ENCODE measurements around the gene MAT2A. TPM values are rescaled to one million over a fixed set of nuclear protein-coding genes. Genes with fewer than 3 reads are reported as not detected.

MAT2A gene
- total and polyA plus RNA-seq, 2 of the 8 experiments (the other 6 are each of a cell fraction or from before 2014, with no cell fraction given), result 255 to 307 TPM

DNA sequence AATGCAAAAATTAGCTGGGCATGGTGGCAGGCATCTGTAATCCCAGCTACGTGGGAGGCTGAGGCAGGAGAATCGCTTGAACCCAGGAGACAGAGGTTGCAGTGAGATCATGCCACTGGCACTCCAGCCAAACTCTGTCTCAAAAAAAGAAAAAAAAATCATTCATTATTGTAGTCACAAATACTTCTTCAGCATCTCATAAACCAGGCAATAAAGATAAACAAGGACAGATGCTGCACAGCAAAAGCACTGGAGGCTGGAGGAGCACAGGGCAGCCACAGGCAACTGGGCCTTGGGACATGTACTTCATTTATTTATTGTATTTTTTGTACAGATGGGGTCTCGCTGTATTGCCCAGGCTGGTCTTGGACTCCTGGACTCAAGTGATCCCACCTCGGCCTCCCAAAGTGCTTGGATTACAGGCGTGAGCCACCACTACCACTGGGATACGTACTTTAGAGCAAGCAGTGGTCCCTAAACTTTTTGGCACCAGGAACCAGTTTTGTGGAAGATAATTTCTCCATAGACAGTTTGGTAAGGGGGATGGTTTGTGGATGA, 16.8 kb upstream of the MAT2A start:
- H4K91ac ChIP-seq (replicated peaks; ENCODE audit: insufficient read length, low read length), result no peak overlapping the region
- H3K4me2 ChIP-seq (ENCODE audit: insufficient read depth in 1 of 2, low read depth in 2 of 2, low read length in 2 of 2), result no peak overlapping the region
- H3K79me2 ChIP-seq (ENCODE audit: control insufficient read depth in 1 of 2, insufficient read depth in 2 of 2, low read length in 2 of 2), result no peaks in the 10 kb centered on the region
- no peaks in the 10 kb centered on the region for H3K9me3 ChIP-seq (ENCODE audit: insufficient read depth in 2 of 2, low read depth in 1 of 2, low read length in 1 of 2)
- DNase-seq (ENCODE audit: low read depth in 1 of 2, low spot score in 2 of 2), result no peak
- no peaks in the 10 kb centered on the region for H4K20me1 ChIP-seq (replicated peaks in 1 of 2; ENCODE audit: control insufficient read depth in 1 of 2, insufficient read depth in 2 of 2, low read length in 2 of 2)
- no peak overlapping the region for H3K56ac ChIP-seq (replicated peaks; ENCODE audit: insufficient read length, low read depth, low read length)
- no peak for FAIRE-seq
- H4K8ac ChIP-seq (ENCODE audit: extremely low read depth, insufficient read depth, low read length), result no peak overlapping the region
- H3K27me3 ChIP-seq (replicated peaks in 1 of 4; ENCODE audit: control insufficient read depth in 3 of 4, extremely low read depth in 1 of 4, insufficient read depth in 3 of 4, low read length in 3 of 4), result no peaks in the 10 kb centered on the region; a peak in 1 of 7 replicates
- H3K4me1 ChIP-seq (replicated peaks in 1 of 4; ENCODE audit: control insufficient read depth in 3 of 4, insufficient read depth in 4 of 4, low read length in 3 of 4), result peaks cover 5 to 12% (median 6%) of the 10 kb centered on the region in 4 experiments; a peak in 5 of 7 replicates
- H3K27ac ChIP-seq (ENCODE audit: low read depth, low read length), result no peak overlapping the region
- ChIA-PET CTCF (ENCODE audit: partially characterized antibody) (interaction anchor here (0.7 to 5.0 kb wide), 2 partner anchors 16 to 57 kb away, joined by 3 to 22 read pairs; partner anchors contain the start of gene MAT2A), POLR2A (ENCODE audit: partially characterized antibody) (interaction anchor here (19.1 kb wide), 1 partner anchor 18 kb away, joined by 347 read pairs; the partner anchor contains the start of gene MAT2A)
- H3K23me2 ChIP-seq (ENCODE audit: low read depth, low read length), result no peaks in the 10 kb centered on the region
- no peak overlapping the region for H2BK5ac ChIP-seq (ENCODE audit: low read depth, low read length)
- no peak overlapping the region for H3K18ac ChIP-seq (ENCODE audit: extremely low read depth, low read length)
- H2BK20ac ChIP-seq (ENCODE audit: low read length), result no peak overlapping the region
- H3K4ac ChIP-seq (replicated peaks; ENCODE audit: insufficient read length, low read depth, low read length), result no peak overlapping the region
- H2BK120ac ChIP-seq (replicated peaks; ENCODE audit: low read depth, low read length), result no peak overlapping the region
- no peaks in the 10 kb centered on the region for H3K79me1 ChIP-seq (ENCODE audit: low read depth, low read length)
- H3K36me3 ChIP-seq (ENCODE audit: control insufficient read depth in 2 of 4, insufficient read depth in 4 of 4, low read length in 3 of 4), result no peaks in the 10 kb centered on the region
- H3K14ac ChIP-seq (ENCODE audit: insufficient read length), result no peak overlapping the region
- H2AK5ac ChIP-seq (ENCODE audit: low read depth, low read length), result no peak overlapping the region
- 92% methylated on average over 6 of the region's 6 CpGs; no CpG with 5 or more reads in 1 of the 2 experiments for WGBS, 2 experiments (ENCODE audit: extremely low coverage in 1 of 2, insufficient coverage in 1 of 2, insufficient read length in 1 of 2, insufficient replicate concordance in 2 of 2, low coverage in 1 of 2, low lambda C conversion rate in 2 of 2, missing lambda C conversion rate in 1 of 2)
- H3K23ac ChIP-seq (ENCODE audit: insufficient read length), result no peak overlapping the region
- TF ChIP-seq JUN (IDR thresholded peaks at IDR 0.05; ENCODE audit: low read depth, low read length), result no peak
- TF ChIP-seq RAD21 (IDR thresholded peaks at IDR 0.05 in 1 of 2, conservative IDR thresholded peaks at IDR 0.05 in 1 of 2; ENCODE audit: low read depth in 2 of 2, low read length in 2 of 2), result no peak
- TF ChIP-seq RBBP5 (IDR thresholded peaks at IDR 0.05; ENCODE audit: borderline replicate concordance, low read depth, low read length), result no peak
- TF ChIP-seq, protein P1, sequence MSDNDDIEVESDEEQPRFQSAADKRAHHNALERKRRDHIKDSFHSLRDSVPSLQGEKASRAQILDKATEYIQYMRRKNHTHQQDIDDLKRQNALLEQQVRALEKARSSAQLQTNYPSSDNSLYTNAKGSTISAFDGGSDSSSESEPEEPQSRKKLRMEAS (IDR thresholded peaks at IDR 0.05), result no peak
- TF ChIP-seq MAFK (IDR thresholded peaks at IDR 0.05; ENCODE audit: low read depth, low read length), result no peak
- no peak for TF ChIP-seq CEBPB (IDR thresholded peaks at IDR 0.05; ENCODE audit: low read depth, low read length)
- TF ChIP-seq SIRT6 (IDR thresholded peaks at IDR 0.05; ENCODE audit: low read length), result no peak
- TF ChIP-seq, protein P2, sequence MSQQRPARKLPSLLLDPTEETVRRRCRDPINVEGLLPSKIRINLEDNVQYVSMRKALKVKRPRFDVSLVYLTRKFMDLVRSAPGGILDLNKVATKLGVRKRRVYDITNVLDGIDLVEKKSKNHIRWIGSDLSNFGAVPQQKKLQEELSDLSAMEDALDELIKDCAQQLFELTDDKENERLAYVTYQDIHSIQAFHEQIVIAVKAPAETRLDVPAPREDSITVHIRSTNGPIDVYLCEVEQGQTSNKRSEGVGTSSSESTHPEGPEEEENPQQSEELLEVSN (IDR thresholded peaks at IDR 0.05), result no peak
- no peak for TF ChIP-seq TEAD4 (IDR thresholded peaks at IDR 0.05; ENCODE audit: low read depth, low read length)
- TF ChIP-seq TCF12 (IDR thresholded peaks at IDR 0.05; ENCODE audit: low read depth, low read length), result no peak
- no peak for TF ChIP-seq TBP (IDR thresholded peaks at IDR 0.05; ENCODE audit: low read depth, low read length)
- H2AFZ ChIP-seq (ENCODE audit: low read length), result no peak overlapping the region
- H4K5ac ChIP-seq (ENCODE audit: insufficient read length, low read depth, low read length), result no peak overlapping the region
- no peak overlapping the region for H2BK12ac ChIP-seq (ENCODE audit: low read depth, low read length)
- H3K4me3 ChIP-seq (ENCODE audit: extremely low read depth in 1 of 4, insufficient read depth in 2 of 4, low read depth in 3 of 4, low read length in 4 of 4), result no peak overlapping the region
- H2BK15ac ChIP-seq (ENCODE audit: low read length), result no peak overlapping the region
- H3K9ac ChIP-seq (replicated peaks in 1 of 4; ENCODE audit: extremely low read depth in 1 of 4, low read depth in 3 of 4, low read length in 3 of 4), result no peak overlapping the region

Measured in H1 (cell line).